Spleen (tissue), 7 donors: Measurements from ENCODE around the gene NGFR.

Source experiments
- POLR2A ChIP-seq, 3 donors: fragments of 450-650 bp; IDR thresholded peaks; one replicate each; pipeline ENCODE4 v1.5.1; 2017; ENCODE audit warnings: antibody characterized with exemption in 3 of 3, mild to moderate bottlenecking in 1 of 3
- POLR2AphosphoS5 ChIP-seq, 3 donors: sonication (generic); formaldehyde crosslinking; IDR thresholded peaks; one replicate each; pipeline ENCODE4 v1.5.1; 2017; ENCODE audit warnings: antibody characterized with exemption in 3 of 3
- TF ChIP-seq, protein P1 (sequence below), 11 experiments: fragments of 200-600 bp in 7 of 11; fragments of 450-650 bp in 4 of 11; sonication (generic) in 4 of 11; IDR thresholded peaks in 8 of 11; conservative IDR thresholded peaks in 3 of 11; 1 replicate in 7 of 11; 2 replicates in 4 of 11; pipeline versions ENCODE4 v1.4.0 to v1.8.0; 2016 to 2021; ENCODE audit warnings: antibody characterized with exemption in 11 of 11, inconsistent platforms in 4 of 11, mild to moderate bottlenecking in 1 of 11
- donor health status: DM: no; HTN: no; CAD: no; lungs with moderate emphysema.
- donor health status: DM: no; HTN: no; CAD: no.
- donor health status: DM: no; HTN: no; CAD: no.

DNA sequence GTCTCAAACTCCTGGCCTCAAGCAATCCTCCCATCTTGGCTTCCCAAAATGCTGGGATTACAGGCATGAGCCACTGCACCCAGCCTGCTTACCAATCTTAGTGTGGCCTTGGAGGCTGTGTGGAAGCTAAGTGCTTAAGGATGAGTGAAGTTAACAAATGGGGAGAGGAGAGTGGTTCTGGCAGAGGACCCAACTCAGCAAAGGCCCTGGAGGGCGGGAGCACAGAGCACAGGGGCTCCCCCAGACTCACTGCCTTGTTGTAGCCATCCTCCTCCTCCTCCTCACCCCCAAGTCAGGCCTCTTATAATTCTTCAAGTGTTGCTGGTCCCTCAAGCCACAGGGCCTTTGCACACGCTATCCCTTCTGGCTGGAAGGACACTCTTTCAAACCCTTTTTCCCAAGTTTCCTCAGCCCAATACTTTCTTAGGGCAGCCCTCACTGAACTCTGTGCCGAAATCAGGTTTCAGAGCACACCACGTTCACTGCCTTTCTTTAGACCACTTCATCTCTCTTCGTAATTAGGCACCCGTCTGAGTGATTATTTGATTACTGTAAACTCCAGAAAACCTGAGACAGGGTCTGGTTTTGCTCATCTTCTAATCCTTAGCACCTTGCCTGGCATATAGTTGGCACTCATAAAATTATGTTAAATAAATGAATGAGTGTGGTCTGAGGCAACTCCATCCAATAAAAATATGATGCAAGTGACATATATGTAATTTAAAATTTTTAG is 23.4 kb downstream of the NGFR start:
- TF ChIP-seq POLR2A (IDR thresholded peaks at IDR 0.05) = no peak
- TF ChIP-seq, protein P1, sequence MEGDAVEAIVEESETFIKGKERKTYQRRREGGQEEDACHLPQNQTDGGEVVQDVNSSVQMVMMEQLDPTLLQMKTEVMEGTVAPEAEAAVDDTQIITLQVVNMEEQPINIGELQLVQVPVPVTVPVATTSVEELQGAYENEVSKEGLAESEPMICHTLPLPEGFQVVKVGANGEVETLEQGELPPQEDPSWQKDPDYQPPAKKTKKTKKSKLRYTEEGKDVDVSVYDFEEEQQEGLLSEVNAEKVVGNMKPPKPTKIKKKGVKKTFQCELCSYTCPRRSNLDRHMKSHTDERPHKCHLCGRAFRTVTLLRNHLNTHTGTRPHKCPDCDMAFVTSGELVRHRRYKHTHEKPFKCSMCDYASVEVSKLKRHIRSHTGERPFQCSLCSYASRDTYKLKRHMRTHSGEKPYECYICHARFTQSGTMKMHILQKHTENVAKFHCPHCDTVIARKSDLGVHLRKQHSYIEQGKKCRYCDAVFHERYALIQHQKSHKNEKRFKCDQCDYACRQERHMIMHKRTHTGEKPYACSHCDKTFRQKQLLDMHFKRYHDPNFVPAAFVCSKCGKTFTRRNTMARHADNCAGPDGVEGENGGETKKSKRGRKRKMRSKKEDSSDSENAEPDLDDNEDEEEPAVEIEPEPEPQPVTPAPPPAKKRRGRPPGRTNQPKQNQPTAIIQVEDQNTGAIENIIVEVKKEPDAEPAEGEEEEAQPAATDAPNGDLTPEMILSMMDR (IDR thresholded peaks at IDR 0.05 in 8 of 11, conservative IDR thresholded peaks at IDR 0.05 in 3 of 11) = no peak
- no peak for TF ChIP-seq POLR2AphosphoS5 (IDR thresholded peaks at IDR 0.05)
